GM12878 (cell line): ENCODE data around the gene PHF21B. TPM values are rescaled to one million over a fixed set of nuclear protein-coding genes. Genes with fewer than 3 reads are reported as not detected.

Experiments
- ATAC-seq: fragments of 200-7000 bp; cut with Tn5 transposase; 3 replicates; pipeline ENCODE4 v1.9.1; 2020; ENCODE audit warnings: mild to moderate bottlenecking, moderate library complexity
- BruUV-seq: library from RNA; stranded (reverse); fragments of 400-500 nt; replicated peaks from 2 replicates; lab custom pipeline; 2021; lab: Mats Ljungman, UMichigan
- CTCF ChIA-PET: fragments of 300-600 bp; sonication (Branson Sonifier 250); formaldehyde crosslinking; extraction: SDS; loops from one replicate; lab custom pipeline; 2021; ENCODE audit warnings: inconsistent platforms; lab: Yijun Ruan, JAX
- POLR2A ChIA-PET: fragments of 350-600 bp; formaldehyde crosslinking; extraction: SDS; loops from one replicate; lab custom pipeline; 2021; ENCODE audit warnings: inconsistent platforms; lab: Charles Lee
- RAD21 ChIA-PET: fragments of 300-600 bp; sonication (Branson Sonifier 250); formaldehyde crosslinking; loops from one replicate; lab custom pipeline; 2023; ENCODE audit warnings: antibody characterized with exemption; ENCODE audit not compliant: unreplicated experiment; lab: Charles Lee
- SMC1A ChIA-PET: fragments of 300-600 bp; sonication (Branson Sonifier 250); formaldehyde crosslinking; loops from one replicate; lab custom pipeline; 2023; ENCODE audit not compliant: unreplicated experiment, uncharacterized antibody; lab: Charles Lee
- DNase-seq: peaks from one replicate; pipeline ENCODE4 v3.0.0-alpha.2; 2011; ENCODE audit warnings: low read depth, low spot score
- FAIRE-seq: peaks from 3 replicates; lab custom pipeline; 2011; peaks lifted over from hg19 to GRCh38; lab: Jason Lieb, UNC
- H2AFZ ChIP-seq: 2 replicates; pipeline ENCODE4 v1.6.0; 2011; ENCODE audit warnings: low read depth, low read length, control low read depth; ENCODE audit not compliant: control insufficient read depth
- H3K27ac ChIP-seq: 2 replicates; pipeline ENCODE4 v1.5.1; 2011; ENCODE audit warnings: control low read depth; ENCODE audit not compliant: control insufficient read depth, insufficient read depth
- H3K27me3 ChIP-seq, 2 experiments: replicated peaks in 1 of 2; 2 replicates each; pipeline versions ENCODE4 v1.6.0 to v1.6.1; 2011; ENCODE audit warnings: low read length in 1 of 2; ENCODE audit not compliant: control insufficient read depth in 2 of 2, insufficient read depth in 2 of 2
- H3K36me3 ChIP-seq, 2 experiments: 2 replicates each; pipeline ENCODE4 v1.5.1; 2011; ENCODE audit warnings: low read length in 1 of 2; ENCODE audit not compliant: control insufficient read depth in 2 of 2, insufficient read depth in 2 of 2
- H3K4me1 ChIP-seq: 2 replicates; pipeline ENCODE4 v1.6.1; 2011; ENCODE audit warnings: mild to moderate bottlenecking, low read length, moderate library complexity, mixed read lengths; ENCODE audit not compliant: control insufficient read depth, insufficient read depth
- H3K4me2 ChIP-seq: 2 replicates; pipeline ENCODE4 v1.6.0; 2011; ENCODE audit warnings: control low read depth; ENCODE audit not compliant: control insufficient read depth, insufficient read depth
- H3K4me3 ChIP-seq: fragments of 200-600 bp; sonication (generic); 2 replicates; pipeline ENCODE4 v1.5.1; 2016
- H3K79me2 ChIP-seq: 2 replicates; pipeline ENCODE4 v1.6.0; 2011; ENCODE audit warnings: low read length; ENCODE audit not compliant: control insufficient read depth, insufficient read depth
- H3K9ac ChIP-seq: 2 replicates; pipeline ENCODE4 v1.8.0; 2011; ENCODE audit warnings: low read length, control low read depth, mixed read lengths; ENCODE audit not compliant: control insufficient read depth, insufficient read depth
- H3K9me3 ChIP-seq: replicated peaks from 3 replicates; pipeline ENCODE4 v1.5.1; 2011; ENCODE audit warnings: mild to moderate bottlenecking, low read length; ENCODE audit not compliant: control insufficient read depth, insufficient read depth
- H4K20me1 ChIP-seq: 2 replicates; pipeline ENCODE4 v1.6.0; 2011; ENCODE audit not compliant: control insufficient read depth, insufficient read depth
- ASH2L ChIP-seq: fragments of 300-600, 200-600 bp; sonication (generic); IDR thresholded peaks from 2 replicates; pipeline ENCODE4 v1.6.1; 2017; ENCODE audit warnings: low read depth, mild to moderate bottlenecking, borderline replicate concordance
- ATF2 ChIP-seq: IDR thresholded peaks from 2 replicates; pipeline ENCODE4 v1.6.1; 2012; ENCODE audit warnings: low read length, inconsistent platforms
- CBX3 ChIP-seq: fragments of 200-600 bp; sonication (generic); IDR thresholded peaks from 2 replicates; pipeline ENCODE4 v1.6.1; 2016; ENCODE audit warnings: low read depth, borderline replicate concordance
- E4F1 ChIP-seq: fragments of 450-650 bp; IDR thresholded peaks from 2 replicates; pipeline ENCODE4 v1.6.1; 2018; ENCODE audit warnings: borderline replicate concordance, mild to moderate bottlenecking; ENCODE audit not compliant: partially characterized antibody
- IRF3 ChIP-seq: fragments of 450-650 bp; IDR thresholded peaks from 2 replicates; pipeline ENCODE4 v1.6.1; 2014; ENCODE audit warnings: mild to moderate bottlenecking
- IRF5 ChIP-seq: fragments of 450-650 bp; IDR thresholded peaks from 2 replicates; pipeline ENCODE4 v1.6.1; 2017; ENCODE audit warnings: borderline replicate concordance
- RUNX3 ChIP-seq: IDR thresholded peaks from 2 replicates; pipeline ENCODE4 v1.6.1; 2012; ENCODE audit warnings: low read length, inconsistent platforms
- STAT3 ChIP-seq: IDR thresholded peaks from 2 replicates; pipeline ENCODE4 v1.6.1; 2011; ENCODE audit warnings: low read depth, low read length, improper control_type of control experiment
- SUPT20H ChIP-seq: IDR thresholded peaks from 2 replicates; pipeline ENCODE4 v1.6.1; 2011; ENCODE audit warnings: low read depth, mild to moderate bottlenecking, low read length, moderate library complexity, borderline replicate concordance; ENCODE audit not compliant: control insufficient read depth
- ZNF592 ChIP-seq: fragments of 450-650 bp; IDR thresholded peaks from 2 replicates; pipeline ENCODE4 v1.6.1; 2017; ENCODE audit warnings: mild to moderate bottlenecking, moderate library complexity
- ZNF622 ChIP-seq: fragments of 450-650 bp; IDR thresholded peaks from 2 replicates; pipeline ENCODE4 v1.6.1; 2017; ENCODE audit warnings: mild to moderate bottlenecking, inconsistent platforms
- WGBS: methylation state at CpG from one replicate; pipeline ENCODE4 v1.1.6; 2016; ENCODE audit warnings: low lambda C conversion rate; ENCODE audit not compliant: insufficient replicate concordance, insufficient coverage; ENCODE audit errors: missing lambda C conversion rate; 5-methylcytosine and 5-hydroxymethylcytosine counted together
- in situ Hi-C: fragments of 300-500 bp; cut with MboI; formaldehyde crosslinking; loops from 9 replicates; pipeline ENCODE4 v1.14.3; 2018; ENCODE audit warnings: mixed read lengths
- intact Hi-C: fragments of 100-400 bp; cut with micrococcal nuclease; formaldehyde crosslinking; loops from one replicate; pipeline ENCODE4 v1.14.2; 2022; ENCODE audit not compliant: unreplicated experiment
- polyA plus RNA-seq, 11 experiments: library from polyadenylated mRNA; depleted of rRNA in 4 of 11; unstranded in 6 of 11; stranded (reverse) in 5 of 11; fragments of >200 nt; fragmentation: Nextera tagmentation in 4 of 11; fragmentation: Illumina TruSeq in 1 of 11; extraction: Ambion mirVana in 4 of 11; extraction: Trizol in 1 of 11; gene quantifications; 1 replicate in 1 of 11; 2 replicates in 10 of 11; pipeline versions ENCODE4 v1.2.1 to v1.2.3, GENCODE V29; 2011 to 2016; ENCODE audit warnings: inconsistent platforms in 2 of 11, missing spikeins in 2 of 11, low read depth in 1 of 11
- total RNA-seq, 4 experiments: library from RNA; depleted of rRNA in 3 of 4; stranded (reverse); fragments of >200 nt in 3 of 4; fragmentation: Illumina TruSeq in 1 of 4; extraction: Trizol in 1 of 4; gene quantifications; 2 replicates each; pipeline versions ENCODE4 v1.2.1 to v1.2.3, GENCODE V29; 2013 to 2021

PHF21B gene
- total and polyA plus RNA-seq, 10 of the 15 experiments (the other 5 are each of a cell fraction or from before 2014, with no cell fraction given) = 0.03 to 0.35 TPM; not detected in 8

GRCh38 chr22:45033136-45033535 lies 23.3 kb upstream of the PHF21B start (continued):
- no peak for TF ChIP-seq IRF3
- no peak for TF ChIP-seq ZNF622
- no peak for TF ChIP-seq SUPT20H
- no peak for TF ChIP-seq CBX3
- no peak for TF ChIP-seq ATF2

- no peak overlapping the region for H3K4me2 ChIP-seq
- no peak for FAIRE-seq
- no peak for ATAC-seq
- H2AFZ ChIP-seq = no peak overlapping the region
- no peaks in the 10 kb centered on the region for H4K20me1 ChIP-seq
- H3K9me3 ChIP-seq = no peaks in the 10 kb centered on the region
- no peak overlapping the region for H3K9ac ChIP-seq
- no peaks in the 10 kb centered on the region for H3K4me1 ChIP-seq
- in situ Hi-C loops = no loop called here
- ChIA-PET CTCF (no interaction called here), SMC1A (no interaction called here), POLR2A (no interaction called here), RAD21 (no interaction called here)
- H3K4me3 ChIP-seq = no peak overlapping the region
- H3K27me3 ChIP-seq = no peaks in the 10 kb centered on the region
- H3K36me3 ChIP-seq = no peaks in the 10 kb centered on the region
- WGBS = 5% methylated on average over 1 of the region's 1 CpG
- no peaks in the 10 kb centered on the region for H3K79me2 ChIP-seq
- H3K27ac ChIP-seq = no peak overlapping the region
- no peak for DNase-seq
- BruUV-seq = no TSS peak
- intact Hi-C loops = no loop called here
- TF ChIP-seq E4F1 = no peak
- no peak for TF ChIP-seq RUNX3
- no peak for TF ChIP-seq ZNF592
- no peak for TF ChIP-seq ASH2L
- TF ChIP-seq IRF5 = no peak
- TF ChIP-seq STAT3 = no peak
These were observed 22.0 kb upstream of the PHF21B start for GRCh38 chr22:45031629-45032403.
